ENCODE measurements around the gene RAB27A. TPM values are rescaled to one million over a fixed set of nuclear protein-coding genes. Genes with fewer than 3 reads are reported as not detected.
"Not testable (repeated sequence)": the region's sequence is repeated elsewhere in the genome, so short reads cannot be mapped to it uniquely, and the experiment has no call there.

RAB27A gene
- 4.0 and 5.6 TPM in 2 replicates for total RNA-seq (2014; rRNA removed)
- 5.8 TPM for polyA plus RNA-seq (2012)

DNA sequence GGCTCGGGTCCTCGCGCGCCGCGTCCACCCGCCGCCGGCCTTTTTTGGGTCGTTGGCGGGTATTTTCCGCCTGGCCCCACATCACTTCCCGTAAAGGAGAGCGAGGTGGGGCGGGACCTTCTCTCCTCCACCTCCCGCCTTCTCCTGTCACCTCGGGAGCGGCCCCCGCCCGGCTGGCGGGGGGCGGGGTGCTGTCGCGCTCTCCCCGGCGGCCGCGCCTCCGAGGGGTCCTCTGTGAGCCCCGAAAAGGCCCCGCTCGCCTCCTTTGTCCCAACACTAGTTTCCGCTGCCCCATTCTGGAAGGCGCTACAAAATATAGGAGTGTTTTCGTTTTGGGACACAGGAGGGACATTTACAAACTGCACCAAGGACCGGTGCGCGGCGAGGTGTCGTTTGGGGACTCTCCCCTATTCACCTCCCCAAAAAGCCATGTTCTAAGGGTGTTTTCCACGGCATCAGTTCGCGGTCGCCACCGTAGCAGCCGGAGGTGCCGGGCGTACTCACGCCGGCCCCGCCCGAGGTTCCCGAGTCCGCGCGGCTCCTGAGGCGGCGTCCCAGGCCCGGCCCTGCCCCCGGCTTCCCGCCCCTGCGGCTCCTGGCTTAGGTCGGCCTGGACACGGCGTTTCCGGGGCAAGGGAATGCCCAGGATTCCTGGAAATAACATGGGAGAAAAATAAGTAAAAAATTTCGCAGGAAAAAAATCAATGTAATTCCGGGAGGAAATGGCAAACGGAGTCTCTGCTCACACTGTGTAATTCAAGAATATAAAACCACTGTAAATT is at the start of gene RAB27A:
TSS of gene RAB27A (minus strand) at position 68 of the 782 bp plus-strand sequence. CDS start 54,879 bp downstream, outside the sequence.
- DNase-seq (ENCODE audit: low read depth): peak; percentile 70

DNA sequence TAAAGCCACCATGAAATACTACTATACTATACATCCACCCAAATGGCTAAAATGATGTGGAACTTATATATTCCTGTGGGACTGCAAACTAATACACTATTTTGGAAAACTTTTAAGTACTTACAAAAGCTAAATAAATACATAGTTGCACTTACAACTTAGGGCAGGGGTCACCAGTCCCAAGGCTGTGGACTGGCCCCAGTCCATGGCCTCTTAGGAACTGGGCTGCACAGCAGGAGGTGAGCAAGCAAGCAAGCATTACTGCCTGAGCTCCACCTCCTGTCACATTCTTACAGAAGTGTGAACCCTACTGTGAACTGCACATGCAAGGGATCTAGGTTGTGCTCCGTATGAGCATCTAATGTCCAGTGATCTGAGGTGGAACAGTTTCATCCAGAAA is 47.5 kb upstream of the RAB27A start:
- no peak for DNase-seq (ENCODE audit: low read depth)

GRCh38 chr15:55334997-55335396 is 45.4 kb upstream of the RAB27A start:
- no peak for DNase-seq (ENCODE audit: low read depth)

DNA sequence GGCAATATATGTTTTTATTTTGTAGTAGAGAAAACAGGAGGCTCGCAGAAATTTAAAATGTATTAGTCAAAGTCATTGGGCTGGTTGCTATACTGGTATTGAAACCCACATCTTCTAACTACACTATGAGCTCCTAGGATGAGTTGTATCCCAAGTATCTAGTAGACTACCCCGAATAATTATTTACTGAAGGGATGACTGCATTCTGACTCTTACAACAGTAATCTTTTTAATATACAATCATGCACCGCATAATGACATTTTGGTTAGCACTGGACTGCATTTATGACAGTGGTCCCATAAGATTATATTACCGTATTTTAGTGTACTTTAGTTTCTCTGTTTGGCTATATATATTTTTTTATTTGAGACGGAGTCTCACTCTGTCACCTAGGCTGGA is 44.8 kb upstream of the RAB27A start:
- no peak for DNase-seq (ENCODE audit: low read depth)

DNA sequence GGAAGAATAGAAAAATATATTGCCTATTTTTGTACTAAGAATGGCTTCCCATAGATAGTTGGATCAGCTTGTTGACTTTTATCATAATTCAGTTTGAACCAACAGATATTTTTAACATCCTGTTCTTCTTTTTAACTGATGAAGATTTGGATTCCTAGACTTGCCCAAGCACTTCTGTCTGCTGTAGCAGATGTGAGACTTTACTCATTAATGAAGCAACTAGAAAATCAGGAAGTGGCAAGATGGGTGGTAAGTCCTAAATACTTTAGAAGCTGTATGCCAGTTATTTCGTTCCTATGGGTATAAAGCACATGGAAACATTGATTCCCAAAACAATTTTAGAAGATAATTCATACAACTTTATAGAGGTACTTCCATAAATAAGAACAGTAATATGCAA is 37.8 kb upstream of the RAB27A start:
- no peak for DNase-seq (ENCODE audit: low read depth)

DNA sequence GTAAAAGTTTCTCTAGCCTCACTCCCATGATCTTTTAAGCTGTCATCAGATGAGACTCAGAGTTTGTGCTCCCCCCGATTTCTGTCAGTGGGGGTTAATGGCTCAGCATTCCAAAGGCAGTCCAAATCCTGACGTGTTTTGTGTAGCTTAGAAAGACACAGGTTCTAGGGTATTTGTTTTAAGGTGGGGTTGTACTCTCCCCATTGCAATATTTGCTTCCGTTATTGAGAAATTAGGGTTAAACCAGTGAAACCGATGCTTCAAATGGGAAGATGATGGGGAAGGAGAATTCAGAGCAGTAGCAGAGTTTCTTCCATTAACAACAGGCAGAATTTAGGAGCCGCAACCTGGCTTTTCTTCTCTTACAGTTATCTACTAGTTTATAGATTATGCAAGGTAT is 32.9 kb upstream of the RAB27A start:
- DNase-seq (ENCODE audit: low read depth): no peak

DNA sequence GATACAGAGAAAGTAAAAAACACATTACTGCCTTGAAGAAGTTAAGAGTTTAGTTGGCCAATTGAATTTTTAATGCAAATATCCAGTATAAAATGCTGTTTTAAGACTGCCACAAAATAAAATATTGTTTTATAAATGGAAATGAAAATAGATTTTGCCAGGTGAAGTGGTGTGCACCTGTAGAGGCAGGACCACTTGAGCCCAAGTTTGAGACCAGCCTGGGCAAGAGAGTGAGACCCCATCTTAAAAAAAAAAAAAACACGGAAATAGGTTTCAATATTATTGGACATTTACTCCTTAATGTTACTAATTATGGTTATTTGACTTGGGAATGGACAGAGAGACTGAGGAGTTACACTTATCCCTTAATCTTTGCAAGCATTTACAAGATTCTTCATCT is 31.4 kb upstream of the RAB27A start:
- DNase-seq (ENCODE audit: low read depth): no peak

- peak; percentile 15 for DNase-seq (ENCODE audit: low read depth)
Measured at GRCh38 chr15:55320238-55320550, 30.6 kb upstream of the RAB27A start.

DNA sequence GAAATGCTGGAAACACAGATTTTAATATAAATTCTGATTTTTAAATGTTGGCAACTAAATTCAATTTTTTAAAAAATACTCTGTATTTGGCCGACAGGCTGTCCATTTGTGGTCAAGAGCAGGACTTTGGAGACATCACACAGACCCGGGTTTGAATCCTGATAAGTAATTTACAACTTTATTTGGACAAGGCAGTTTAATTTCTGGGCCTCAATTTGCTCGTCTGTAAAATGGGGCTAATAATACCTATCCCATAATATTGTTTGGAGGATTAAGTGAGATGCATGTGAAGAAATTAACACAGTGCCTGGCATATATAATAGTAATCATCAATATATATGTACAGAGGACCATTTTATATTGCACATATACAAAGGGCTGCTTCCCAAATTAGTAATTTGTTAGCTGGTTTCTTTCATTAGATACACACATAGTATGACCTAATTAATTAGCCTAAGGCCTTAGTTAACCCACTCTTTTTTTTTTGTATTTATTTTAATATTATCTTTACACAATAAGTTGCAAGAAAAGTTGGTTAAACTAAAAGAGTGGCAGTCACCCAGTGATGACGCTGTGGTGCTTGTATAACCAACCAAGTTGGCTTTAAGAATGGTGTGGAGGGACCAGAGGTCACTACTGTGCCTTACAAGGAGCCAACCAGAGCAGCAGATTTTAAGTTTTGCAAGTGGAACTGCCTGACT is 30.1 kb upstream of the RAB27A start:
- DNase-seq (ENCODE audit: low read depth): peak; percentile 48

DNA sequence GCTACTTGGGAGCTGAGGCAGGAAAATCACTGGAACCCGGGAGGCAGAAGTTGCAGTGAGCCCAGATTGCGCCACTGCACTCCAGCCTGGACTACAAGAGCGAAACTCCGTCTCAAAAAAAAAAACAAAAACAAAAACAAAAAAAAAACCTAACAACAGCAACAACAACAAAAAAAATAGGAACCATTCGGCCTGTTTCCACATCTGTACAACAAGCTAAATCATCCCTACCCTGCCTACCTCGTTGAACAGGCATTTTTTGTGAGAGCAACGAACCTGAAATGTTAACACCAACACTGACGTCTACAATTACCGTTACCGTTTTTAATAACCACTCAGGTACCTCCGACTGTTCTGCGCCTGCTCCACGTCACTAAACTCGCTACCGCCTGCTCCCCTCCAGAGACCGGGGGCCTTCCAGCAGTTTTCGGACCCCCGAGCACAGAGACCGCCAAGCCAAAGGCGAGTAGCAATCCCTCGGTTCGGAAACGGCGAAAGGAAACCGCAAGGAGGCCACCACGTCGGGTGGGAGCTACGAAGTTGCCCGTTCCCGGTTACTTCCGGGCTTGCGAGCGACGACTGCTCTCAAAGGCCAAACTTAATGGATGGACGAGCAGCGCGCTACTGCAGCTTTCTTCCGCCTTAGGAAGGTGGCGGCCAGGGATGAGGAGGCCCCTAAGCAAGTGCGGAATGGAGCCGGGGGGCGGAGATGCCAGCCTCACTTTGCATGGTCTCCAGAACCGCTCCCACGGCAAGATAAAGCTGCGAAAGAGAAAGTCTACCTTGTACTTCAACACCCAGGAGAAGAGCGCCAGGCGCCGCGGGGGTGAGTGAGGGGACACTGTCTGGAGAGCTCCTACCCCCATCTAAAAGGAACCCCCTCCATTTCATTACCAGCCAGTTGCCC is 29.2 kb upstream of the RAB27A start, which contains the start of the genes PIGB and PIGBOS1:
TSS of gene PIGB (plus strand) at position 635 of the 907 bp plus-strand sequence. CDS start at position 664, 29 bp downstream.
TSS of gene PIGBOS1 (minus strand) at position 536 of the 907 bp plus-strand sequence. CDS start 1,331 bp downstream, outside the sequence.
- DNase-seq (ENCODE audit: low read depth): peak; percentile 87

DNA sequence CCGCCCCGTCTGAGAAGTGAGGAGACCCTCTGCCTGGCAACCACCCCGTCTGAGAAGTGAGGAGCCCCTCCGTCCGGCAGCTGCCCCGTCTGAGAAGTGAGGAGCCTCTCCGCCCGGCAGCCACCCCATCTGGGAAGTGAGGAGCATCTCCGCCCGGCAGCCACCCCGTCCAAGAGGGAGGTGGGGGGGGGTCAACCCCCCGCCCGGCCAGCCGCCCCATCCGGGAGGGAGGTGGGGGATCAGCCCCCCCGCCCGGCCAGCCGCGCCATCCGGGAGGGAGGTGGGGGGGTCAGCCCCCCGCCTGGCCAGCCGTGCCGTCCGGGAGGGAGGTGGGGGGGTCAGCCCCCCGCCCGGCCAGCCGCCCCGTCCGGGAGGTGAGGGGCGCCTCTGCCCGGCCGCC is 13.2 kb upstream of the RAB27A start:
- not testable (repeated sequence) for DNase-seq (ENCODE audit: low read depth)

GRCh38 chr15:55297315-55297714 is 7.7 kb upstream of the RAB27A start:
- no peak for DNase-seq (ENCODE audit: low read depth)

GRCh38 chr15:55290528-55291057 is 980 bp upstream of the RAB27A start:
- DNase-seq (ENCODE audit: low read depth): peak; percentile 72

DNA sequence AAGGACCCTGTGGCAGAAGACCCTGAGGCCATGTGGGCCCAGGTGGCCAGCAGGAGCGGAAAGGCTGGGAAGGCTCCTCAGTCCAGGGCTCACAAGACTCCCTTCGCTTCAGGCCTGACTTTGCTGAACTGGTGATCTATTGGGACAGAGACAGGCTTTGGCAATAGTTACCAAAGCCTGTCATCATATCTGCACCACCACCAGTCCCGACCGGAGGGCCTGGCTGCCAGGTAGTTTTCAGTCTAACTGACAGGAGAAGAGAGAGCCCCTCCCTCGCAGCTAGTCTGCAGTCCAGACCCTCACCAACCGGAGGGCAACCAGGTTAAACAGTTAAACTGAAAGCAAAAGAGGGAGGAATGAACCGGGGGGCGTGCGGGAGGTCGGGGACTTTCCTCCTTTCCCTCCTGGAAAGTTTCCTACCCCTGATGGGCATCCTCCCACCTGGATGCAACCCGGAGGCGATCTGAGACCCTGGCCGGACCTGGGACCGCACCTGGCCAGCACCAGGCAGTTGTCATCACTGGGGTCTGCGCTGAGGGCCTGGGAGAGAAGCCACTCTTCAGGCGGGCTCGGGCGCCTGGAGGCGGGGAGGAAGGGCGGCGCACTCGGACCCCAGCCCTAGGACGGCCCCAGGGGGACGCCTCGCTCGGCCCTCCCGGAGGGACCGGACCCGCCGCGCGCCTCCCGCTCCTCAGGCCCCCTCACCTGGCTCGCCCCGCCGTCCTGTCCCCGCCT is 435 bp downstream of the RAB27A start:
- DNase-seq (ENCODE audit: low read depth): peak; percentile 8

DNA sequence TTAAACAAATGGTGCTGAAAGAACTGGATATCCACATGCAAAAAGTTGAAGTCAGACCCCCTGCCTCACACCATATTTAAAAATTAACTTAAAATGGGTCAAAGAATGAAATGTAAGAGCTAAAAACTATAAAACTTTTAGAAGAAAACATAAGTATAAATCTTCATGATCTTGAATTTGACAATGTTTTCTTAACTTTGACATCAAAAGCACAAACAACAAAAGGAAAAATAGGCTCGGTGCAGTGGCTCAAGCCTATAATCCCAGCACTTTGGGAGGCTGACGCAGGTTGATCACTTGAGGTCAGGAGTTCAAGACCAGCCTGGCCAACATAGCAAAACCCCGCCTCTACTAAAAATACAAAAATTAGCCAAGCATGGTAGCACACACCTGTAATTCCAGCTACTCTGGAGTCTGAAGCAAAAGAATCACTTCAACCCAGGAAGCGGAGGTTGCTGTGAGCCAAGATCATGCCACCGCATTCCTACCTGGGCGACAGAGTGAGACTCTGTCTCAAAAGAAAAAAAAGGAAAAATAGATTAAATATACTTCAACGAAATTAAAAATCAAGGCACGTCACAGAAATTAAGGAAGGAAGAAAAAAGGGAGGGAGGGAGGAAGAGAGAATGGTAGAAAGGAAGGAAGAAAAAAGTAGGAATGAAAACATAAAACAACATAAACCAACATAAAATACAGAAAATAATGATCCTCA is 1.5 kb downstream of the RAB27A start:
- DNase-seq (ENCODE audit: low read depth): no peak

DNA sequence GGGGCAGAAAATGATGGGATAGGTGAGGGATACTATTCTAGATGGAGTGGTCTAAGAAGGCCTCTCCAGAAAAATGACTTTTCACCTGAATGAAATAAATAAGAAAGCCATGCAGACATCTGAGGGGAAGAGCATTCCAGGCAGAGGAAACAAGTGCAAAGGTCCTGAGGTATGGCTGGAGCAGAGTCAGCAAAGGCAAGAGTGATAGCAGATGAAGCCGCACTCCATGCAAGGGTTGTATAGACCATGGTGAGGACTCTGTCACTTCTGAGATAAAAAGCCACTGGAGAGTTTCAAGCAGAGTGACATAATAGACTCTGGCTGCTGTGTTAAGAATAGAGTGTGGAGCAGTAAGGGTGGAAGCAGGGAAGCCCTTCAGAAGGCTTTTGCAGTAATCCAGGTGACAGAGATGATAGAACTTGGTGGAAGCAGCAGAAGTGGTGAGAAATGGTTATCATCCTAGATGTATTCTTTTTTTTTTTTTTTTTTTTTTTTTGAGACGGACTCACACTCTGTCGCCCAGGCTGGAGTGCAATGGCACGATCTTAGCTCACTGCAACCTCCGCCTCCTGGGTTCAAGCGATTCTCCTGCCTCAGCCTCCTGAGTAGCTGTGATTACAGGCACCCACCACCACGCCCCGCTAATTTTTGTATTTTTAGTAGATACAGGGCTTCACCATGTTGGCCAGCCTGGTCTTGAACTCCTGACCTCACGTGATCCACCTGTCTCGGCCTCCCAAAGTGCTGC is 3.0 kb downstream of the RAB27A start:
- not testable (repeated sequence) for DNase-seq (ENCODE audit: low read depth)

GRCh38 chr15:55284426-55284825 is 5.2 kb downstream of the RAB27A start:
- no peak for DNase-seq (ENCODE audit: low read depth)

- DNase-seq (ENCODE audit: low read depth): no peak
Measured at GRCh38 chr15:55283379-55284147, 6.0 kb downstream of the RAB27A start.

All from LHCN-M2 (cell line).